Measurements from ENCODE around the gene PRMT3.

The PRMT3 gene

GRCh38 chr11:20479513-20479912 is 92.0 kb downstream of the PRMT3 start:
- TF ChIP-seq TEAD4 (IDR thresholded peaks at IDR 0.05) (no peak), TCF12 (IDR thresholded peaks at IDR 0.05; ENCODE audit: low read depth) (no peak), NFIC (IDR thresholded peaks at IDR 0.05) (no peak), CEBPB (IDR thresholded peaks at IDR 0.05) (no peak), MAX (IDR thresholded peaks at IDR 0.05) (no peak), USF1 (IDR thresholded peaks at IDR 0.05) (no peak), CREB1 (IDR thresholded peaks at IDR 0.05; ENCODE audit: low read depth) (no peak), YY1 (IDR thresholded peaks at IDR 0.05; ENCODE audit: low read depth) (no peak), ZBTB7A (IDR thresholded peaks at IDR 0.05; ENCODE audit: low read depth) (no peak), EP300 (IDR thresholded peaks at IDR 0.05; ENCODE audit: borderline replicate concordance) (no peak), RAD21 (IDR thresholded peaks at IDR 0.05; ENCODE audit: low read depth) (no peak), TAF1 (IDR thresholded peaks at IDR 0.05; ENCODE audit: low read depth) (no peak), EGR1 (IDR thresholded peaks at IDR 0.05) (no peak), REST (IDR thresholded peaks at IDR 0.05; ENCODE audit: low read depth) (no peak), FOXM1 (IDR thresholded peaks at IDR 0.05; ENCODE audit: borderline replicate concordance, low read depth) (no peak)

GRCh38 chr11:20483931-20484330 is 96.4 kb downstream of the PRMT3 start:
- TF ChIP-seq RAD21 (IDR thresholded peaks at IDR 0.05; ENCODE audit: low read depth) (no peak), ZBTB7A (IDR thresholded peaks at IDR 0.05; ENCODE audit: low read depth) (no peak), TEAD4 (IDR thresholded peaks at IDR 0.05) (no peak), CEBPB (IDR thresholded peaks at IDR 0.05) (no peak), CREB1 (IDR thresholded peaks at IDR 0.05; ENCODE audit: low read depth) (no peak), NFIC (IDR thresholded peaks at IDR 0.05) (no peak), TCF12 (IDR thresholded peaks at IDR 0.05; ENCODE audit: low read depth) (no peak), TAF1 (IDR thresholded peaks at IDR 0.05; ENCODE audit: low read depth) (no peak), EP300 (IDR thresholded peaks at IDR 0.05; ENCODE audit: borderline replicate concordance) (no peak), MAX (IDR thresholded peaks at IDR 0.05) (no peak)

GRCh38 chr11:20488352-20488751 is 100.8 kb downstream of the PRMT3 start:
- TF ChIP-seq REST (IDR thresholded peaks at IDR 0.05; ENCODE audit: low read depth) (no peak), NFIC (IDR thresholded peaks at IDR 0.05) (no peak), YY1 (IDR thresholded peaks at IDR 0.05; ENCODE audit: low read depth) (no peak), CEBPB (IDR thresholded peaks at IDR 0.05) (no peak), ZBTB7A (IDR thresholded peaks at IDR 0.05; ENCODE audit: low read depth) (no peak), TAF1 (IDR thresholded peaks at IDR 0.05; ENCODE audit: low read depth) (no peak), EGR1 (IDR thresholded peaks at IDR 0.05) (no peak), RAD21 (IDR thresholded peaks at IDR 0.05; ENCODE audit: low read depth) (no peak), FOXM1 (IDR thresholded peaks at IDR 0.05; ENCODE audit: borderline replicate concordance, low read depth) (no peak), EP300 (IDR thresholded peaks at IDR 0.05; ENCODE audit: borderline replicate concordance) (no peak), TEAD4 (IDR thresholded peaks at IDR 0.05) (no peak), MAX (IDR thresholded peaks at IDR 0.05) (no peak), USF1 (IDR thresholded peaks at IDR 0.05) (no peak), CREB1 (IDR thresholded peaks at IDR 0.05; ENCODE audit: low read depth) (no peak)

GRCh38 chr11:20489948-20490347 is 102.4 kb downstream of the PRMT3 start:
- TF ChIP-seq TCF12 (IDR thresholded peaks at IDR 0.05; ENCODE audit: low read depth) (no peak), RAD21 (IDR thresholded peaks at IDR 0.05; ENCODE audit: low read depth) (no peak), REST (IDR thresholded peaks at IDR 0.05; ENCODE audit: low read depth) (no peak), CEBPB (IDR thresholded peaks at IDR 0.05) (no peak), TEAD4 (IDR thresholded peaks at IDR 0.05) (no peak), EGR1 (IDR thresholded peaks at IDR 0.05) (no peak), ZBTB7A (IDR thresholded peaks at IDR 0.05; ENCODE audit: low read depth) (no peak), USF1 (IDR thresholded peaks at IDR 0.05) (no peak), NFIC (IDR thresholded peaks at IDR 0.05) (no peak), CREB1 (IDR thresholded peaks at IDR 0.05; ENCODE audit: low read depth) (no peak), MAX (IDR thresholded peaks at IDR 0.05) (no peak), YY1 (IDR thresholded peaks at IDR 0.05; ENCODE audit: low read depth) (no peak), FOXM1 (IDR thresholded peaks at IDR 0.05; ENCODE audit: borderline replicate concordance, low read depth) (no peak), TAF1 (IDR thresholded peaks at IDR 0.05; ENCODE audit: low read depth) (no peak), EP300 (IDR thresholded peaks at IDR 0.05; ENCODE audit: borderline replicate concordance) (no peak)

All from Ishikawa (cell line).